Ascending aorta (tissue), 2 donors: ENCODE data around the gene TNIK. TPM values are rescaled to one million over a fixed set of nuclear protein-coding genes. Genes with fewer than 3 reads are reported as not detected.

Source experiments
- DNase-seq, 2 donors: peaks; one replicate each; pipeline ENCODE4 v3.0.0-alpha.2; 2019; ENCODE audit warnings: low spot score in 2 of 2
- H3K27ac ChIP-seq, 2 donors: fragments of 200-600 bp; sonication (generic); one replicate each; pipeline ENCODE4 v1.5.1; 2016 to 2017; ENCODE audit warnings: mild to moderate bottlenecking in 1 of 2
- H3K27me3 ChIP-seq: fragments of 200-600 bp; sonication (generic); one replicate; pipeline ENCODE4 v1.5.1; 2017
- H3K36me3 ChIP-seq, 2 donors: fragments of 200-600 bp; sonication (generic); one replicate each; pipeline ENCODE4 v1.5.1; 2016
- H3K4me1 ChIP-seq, 2 donors: fragments of 200-600 bp; sonication (generic); one replicate each; pipeline ENCODE4 v1.5.1; 2016 to 2017; ENCODE audit warnings: mild to moderate bottlenecking in 1 of 2
- H3K4me3 ChIP-seq, 2 donors: fragments of 200-600 bp; sonication (generic); one replicate each; pipeline ENCODE4 v1.5.1; 2016 to 2017; ENCODE audit warnings: mild to moderate bottlenecking in 1 of 2
- H3K9me3 ChIP-seq, 2 donors: fragments of 200-600 bp; sonication (generic); one replicate each; pipeline ENCODE4 v1.5.1; 2016
- intact Hi-C: fragments of 100-400 bp; cut with DNase I; formaldehyde crosslinking; loops from one replicate; pipeline ENCODE4 v1.15.1; 2023
- total RNA-seq: library from RNA; depleted of rRNA; stranded (reverse); fragments of >200 nt; gene quantifications from one replicate; pipeline ENCODE4 v1.1.0, GENCODE V29; 2016
- TF ChIP-seq, protein P1 (sequence below), 3 experiments: fragments of 200-600 bp in 2 of 3; fragments of 450-650 bp in 1 of 3; sonication (generic) in 2 of 3; IDR thresholded peaks; one replicate each; pipeline ENCODE4 v1.5.1; 2016 to 2019; ENCODE audit warnings: antibody characterized with exemption in 3 of 3, mild to moderate bottlenecking in 1 of 3, moderate library complexity in 1 of 3

TNIK gene
- total RNA-seq, 1 donor from 2014 or later: 0.75 TPM

DNA sequence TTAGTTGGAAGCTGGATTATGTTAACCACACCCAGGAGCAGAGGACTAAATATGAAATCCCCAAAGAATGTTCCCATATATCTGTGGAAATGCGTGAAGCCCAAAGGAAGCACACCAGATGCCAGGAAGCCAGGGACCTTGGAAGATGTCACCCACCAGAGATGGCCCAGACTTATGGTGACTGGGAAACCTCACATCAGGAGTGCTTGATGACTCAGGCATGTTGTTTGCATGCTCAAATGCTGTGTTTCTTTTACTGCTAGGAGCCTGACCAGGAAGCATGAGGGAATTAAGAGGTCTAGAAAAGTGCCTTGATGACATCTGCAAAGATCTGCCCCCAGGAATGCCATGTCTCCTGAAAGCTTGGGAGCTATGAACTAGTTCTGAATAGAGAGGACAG is 324.7 kb downstream of the TNIK start:
- TF ChIP-seq, protein P1, sequence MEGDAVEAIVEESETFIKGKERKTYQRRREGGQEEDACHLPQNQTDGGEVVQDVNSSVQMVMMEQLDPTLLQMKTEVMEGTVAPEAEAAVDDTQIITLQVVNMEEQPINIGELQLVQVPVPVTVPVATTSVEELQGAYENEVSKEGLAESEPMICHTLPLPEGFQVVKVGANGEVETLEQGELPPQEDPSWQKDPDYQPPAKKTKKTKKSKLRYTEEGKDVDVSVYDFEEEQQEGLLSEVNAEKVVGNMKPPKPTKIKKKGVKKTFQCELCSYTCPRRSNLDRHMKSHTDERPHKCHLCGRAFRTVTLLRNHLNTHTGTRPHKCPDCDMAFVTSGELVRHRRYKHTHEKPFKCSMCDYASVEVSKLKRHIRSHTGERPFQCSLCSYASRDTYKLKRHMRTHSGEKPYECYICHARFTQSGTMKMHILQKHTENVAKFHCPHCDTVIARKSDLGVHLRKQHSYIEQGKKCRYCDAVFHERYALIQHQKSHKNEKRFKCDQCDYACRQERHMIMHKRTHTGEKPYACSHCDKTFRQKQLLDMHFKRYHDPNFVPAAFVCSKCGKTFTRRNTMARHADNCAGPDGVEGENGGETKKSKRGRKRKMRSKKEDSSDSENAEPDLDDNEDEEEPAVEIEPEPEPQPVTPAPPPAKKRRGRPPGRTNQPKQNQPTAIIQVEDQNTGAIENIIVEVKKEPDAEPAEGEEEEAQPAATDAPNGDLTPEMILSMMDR (IDR thresholded peaks at IDR 0.05): no peak

DNA sequence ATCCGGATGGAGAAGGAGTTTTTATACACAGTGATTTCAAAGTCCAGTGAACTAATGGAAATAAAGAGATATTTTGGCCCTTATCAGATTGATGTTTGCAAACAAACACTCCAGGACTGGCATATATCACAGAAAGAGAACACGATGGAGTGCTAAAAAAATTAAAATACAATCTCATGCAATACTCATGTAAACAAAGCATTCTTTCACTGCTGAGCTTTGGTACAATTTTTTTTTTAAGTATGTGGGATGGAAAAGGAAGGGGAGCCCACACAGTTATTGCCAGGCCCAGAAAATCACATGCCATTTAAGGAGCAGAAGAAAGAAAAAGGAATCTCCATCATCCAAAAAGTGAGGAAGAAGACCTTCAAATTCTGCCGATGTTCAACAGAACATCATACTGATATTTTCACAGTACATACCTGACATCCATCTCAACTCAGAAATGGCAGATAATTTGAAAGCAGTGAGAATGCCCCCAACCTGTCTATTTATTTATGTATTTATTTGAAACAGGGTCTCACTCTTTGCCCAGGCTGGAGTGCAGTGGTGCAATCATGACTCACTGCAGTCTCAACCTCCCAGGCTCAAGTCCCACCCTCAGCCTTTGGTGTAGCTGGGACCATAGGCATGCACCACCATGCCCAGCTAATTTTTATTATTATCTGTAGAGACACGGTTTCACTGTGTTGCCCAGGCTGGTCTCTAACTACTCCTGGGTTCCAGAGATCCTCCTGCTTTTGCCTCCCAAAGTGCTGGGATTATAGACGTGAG is 326.2 kb downstream of the TNIK start:
- Histone ChIP-seq H3K4me1 (no peaks in the 10 kb centered on the region), H3K36me3 (no peaks in the 10 kb centered on the region), H3K4me3 (no peak overlapping the region), H3K27me3 (no peaks in the 10 kb centered on the region), H3K9me3 (no peaks in the 10 kb centered on the region), H3K27ac (no peak overlapping the region)
- TF ChIP-seq, protein P1 (IDR thresholded peaks at IDR 0.05): no peak
- intact Hi-C loops: no loop called here
- no peak for DNase-seq

More for the DNA sequence above, 324.7 kb downstream of the TNIK start:
- Histone ChIP-seq H3K36me3 (peaks cover 0 to 5% of the 10 kb centered on the region in 2 donors), H3K4me3 (no peak overlapping the region), H3K27me3 (no peaks in the 10 kb centered on the region), H3K4me1 (no peaks in the 10 kb centered on the region), H3K9me3 (no peaks in the 10 kb centered on the region), H3K27ac (no peak overlapping the region)
- DNase-seq: no peak
- intact Hi-C loops: no loop called here

DNA sequence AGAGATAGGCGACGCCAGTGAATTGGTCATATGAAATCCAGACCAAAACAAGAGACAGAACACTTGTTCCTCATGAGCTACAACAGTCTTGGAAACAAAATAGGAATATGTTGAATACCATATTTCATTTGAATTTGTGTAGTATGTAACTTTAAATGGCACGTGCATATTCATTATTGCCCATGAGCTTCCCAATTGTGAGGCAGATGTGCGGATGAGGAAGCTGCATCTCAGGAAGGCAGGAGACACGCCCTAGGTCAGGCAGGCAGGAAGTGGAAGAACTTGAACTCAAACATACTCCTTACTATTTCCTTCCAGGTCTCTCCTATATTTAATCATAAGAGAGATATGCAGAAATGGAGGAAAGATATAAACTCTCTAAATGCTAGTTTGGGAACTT is 326.9 kb downstream of the TNIK start:
- intact Hi-C loops: no loop called here
- DNase-seq: no peak
- TF ChIP-seq, protein P1 (IDR thresholded peaks at IDR 0.05): no peak
- H3K9me3 ChIP-seq: no peaks in the 10 kb centered on the region
- H3K4me1 ChIP-seq: no peaks in the 10 kb centered on the region
- H3K27ac ChIP-seq: no peak overlapping the region
- no peak overlapping the region for H3K4me3 ChIP-seq
- H3K27me3 ChIP-seq: no peaks in the 10 kb centered on the region
- no peaks in the 10 kb centered on the region for H3K36me3 ChIP-seq

DNA sequence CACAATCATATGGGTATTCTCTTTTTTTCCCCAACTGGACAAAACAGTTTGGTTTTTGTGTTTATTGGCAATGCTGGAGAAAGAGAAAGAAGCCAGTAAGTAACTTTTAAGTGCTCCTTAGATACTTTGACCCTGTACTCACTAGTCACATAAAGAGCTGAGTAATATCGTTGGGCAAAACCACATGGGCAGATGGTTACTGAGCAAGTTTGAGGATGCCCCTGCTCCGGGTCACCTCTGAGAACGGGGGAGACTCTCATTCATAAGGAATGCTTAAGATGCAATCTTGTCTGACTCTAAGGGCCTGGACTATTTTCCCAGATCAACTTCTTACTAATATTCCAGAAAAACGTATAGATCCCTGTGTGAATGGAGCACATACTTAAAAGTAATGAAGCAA is 327.3 kb downstream of the TNIK start:
- H3K4me1 ChIP-seq: no peaks in the 10 kb centered on the region

DNA sequence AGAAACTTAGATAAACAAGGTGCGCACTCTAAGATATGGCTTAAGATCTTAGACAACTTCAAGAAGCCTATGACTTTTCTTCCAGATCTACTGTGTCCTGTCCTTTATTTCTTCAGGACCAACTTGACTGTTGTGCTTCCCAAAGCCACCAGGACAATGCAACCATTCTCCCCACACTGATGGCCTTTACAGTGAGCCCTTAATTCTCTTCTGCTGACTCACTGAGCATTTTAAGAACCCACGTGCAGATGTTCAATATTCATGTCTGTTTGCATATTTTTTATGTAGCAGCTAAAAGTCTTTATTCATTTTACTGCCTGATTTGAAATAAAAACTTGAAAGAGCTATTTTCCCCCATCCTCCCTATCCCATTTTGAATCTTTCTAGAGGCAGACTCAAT is 330.4 kb downstream of the TNIK start:
- intact Hi-C loops: no loop called here
- H3K4me3 ChIP-seq: no peak overlapping the region
- DNase-seq: no peak
- H3K27me3 ChIP-seq: no peaks in the 10 kb centered on the region
- H3K36me3 ChIP-seq: peaks cover 0 to 4% of the 10 kb centered on the region in 2 donors
- no peak overlapping the region for H3K27ac ChIP-seq
- TF ChIP-seq, protein P1 (IDR thresholded peaks at IDR 0.05): no peak
- no peaks in the 10 kb centered on the region for H3K4me1 ChIP-seq
- H3K9me3 ChIP-seq: no peaks in the 10 kb centered on the region

More for the DNA sequence above, 327.3 kb downstream of the TNIK start:
- no peak overlapping the region for H3K4me3 ChIP-seq
- no peak overlapping the region for H3K27ac ChIP-seq
- no peaks in the 10 kb centered on the region for H3K36me3 ChIP-seq
- no peak for DNase-seq
- no peaks in the 10 kb centered on the region for H3K27me3 ChIP-seq
- H3K9me3 ChIP-seq: no peaks in the 10 kb centered on the region
- intact Hi-C loops: no loop called here
- TF ChIP-seq, protein P1 (IDR thresholded peaks at IDR 0.05): no peak
